WTC11 (cell line): ENCODE results near the gene ZNF709. TPM values are rescaled to one million over a fixed set of nuclear protein-coding genes. Genes with fewer than 3 reads are reported as not detected.

Experiments used
- CREB1 ChIP-seq: sonication (generic); formaldehyde crosslinking; IDR thresholded peaks from 2 replicates; pipeline ENCODE4 v1.8.0; 2023; ENCODE audit warnings: mild to moderate bottlenecking, missing genetic modification reagents
- ELF4 ChIP-seq: sonication (generic); formaldehyde crosslinking; IDR thresholded peaks from 2 replicates; pipeline ENCODE4 v1.8.1; 2022; ENCODE audit warnings: low read depth, mild to moderate bottlenecking, moderate library complexity, missing genetic modification reagents
- FOXP1 ChIP-seq: sonication (generic); formaldehyde crosslinking; IDR thresholded peaks from 2 replicates; pipeline ENCODE4 v1.8.0; 2022; ENCODE audit warnings: missing genetic modification reagents, mild to moderate bottlenecking, moderate library complexity, borderline replicate concordance
- GABPB1 ChIP-seq: sonication (generic); formaldehyde crosslinking; IDR thresholded peaks from 2 replicates; pipeline ENCODE4 v1.8.1; 2023; ENCODE audit warnings: mild to moderate bottlenecking, missing genetic modification reagents
- KAT7 ChIP-seq: sonication (generic); formaldehyde crosslinking; IDR thresholded peaks from 2 replicates; pipeline ENCODE4 v1.8.1; 2023; ENCODE audit warnings: missing genetic modification reagents, mild to moderate bottlenecking, borderline replicate concordance
- MXD4 ChIP-seq: fragments of 250-450 bp; sonication (Bioruptor Pico); IDR thresholded peaks from 2 replicates; pipeline ENCODE4 v1.8.0; 2021; ENCODE audit warnings: mild to moderate bottlenecking, moderate library complexity, borderline replicate concordance
- MYBL2 ChIP-seq: sonication (generic); formaldehyde crosslinking; IDR thresholded peaks from 2 replicates; pipeline ENCODE4 v1.8.1; 2023; ENCODE audit warnings: mild to moderate bottlenecking, moderate library complexity, missing genetic modification reagents
- NFE2L1 ChIP-seq: sonication (generic); formaldehyde crosslinking; IDR thresholded peaks from 2 replicates; pipeline ENCODE4 v1.8.1; 2023; ENCODE audit warnings: missing genetic modification reagents
- NFYB ChIP-seq: sonication (generic); formaldehyde crosslinking; conservative IDR thresholded peaks from 2 replicates; pipeline ENCODE4 v1.8.0; 2022; ENCODE audit warnings: low read depth, missing genetic modification reagents
- OVOL2 ChIP-seq: fragments of 250-450 bp; sonication (Bioruptor Pico); IDR thresholded peaks from 2 replicates; pipeline ENCODE4 v1.9.0; 2021; ENCODE audit warnings: mild to moderate bottlenecking, borderline replicate concordance
- SMAD3 ChIP-seq: sonication (generic); formaldehyde crosslinking; IDR thresholded peaks from 2 replicates; pipeline ENCODE4 v1.8.0; 2022; ENCODE audit warnings: missing genetic modification reagents, mild to moderate bottlenecking, borderline replicate concordance
- SOX15 ChIP-seq: fragments of 250-450 bp; sonication (Bioruptor Pico); IDR thresholded peaks from 2 replicates; pipeline ENCODE4 v1.9.0; 2021; ENCODE audit warnings: mild to moderate bottlenecking
- TP53 ChIP-seq: sonication (generic); formaldehyde crosslinking; IDR thresholded peaks from 2 replicates; pipeline ENCODE4 v1.8.1; 2023; ENCODE audit warnings: mild to moderate bottlenecking, missing genetic modification reagents
- ZBTB21 ChIP-seq: sonication (generic); formaldehyde crosslinking; IDR thresholded peaks from 2 replicates; pipeline ENCODE4 v1.8.1; 2023; ENCODE audit warnings: mild to moderate bottlenecking, missing genetic modification reagents, borderline replicate concordance
- total RNA-seq: library from RNA; stranded (reverse); gene quantifications from 3 replicates; pipeline ENCODE4 v1.2.3, GENCODE V29; 2021
- TF ChIP-seq, protein P1 (sequence below): sonication (generic); formaldehyde crosslinking; IDR thresholded peaks from 2 replicates; pipeline ENCODE4 v1.8.0; 2023; ENCODE audit warnings: missing genetic modification reagents, mild to moderate bottlenecking, borderline replicate concordance
- TF ChIP-seq, protein P2 (sequence below): fragments of 250-450 bp; sonication (Bioruptor Pico); IDR thresholded peaks from 2 replicates; pipeline ENCODE4 v1.9.0; 2021; ENCODE audit warnings: mild to moderate bottlenecking
- TF ChIP-seq, protein P3 (sequence below): sonication (generic); formaldehyde crosslinking; IDR thresholded peaks from 2 replicates; pipeline ENCODE4 v1.8.0; 2022; ENCODE audit warnings: mild to moderate bottlenecking, missing genetic modification reagents
- TF ChIP-seq, protein P4 (sequence below): sonication (generic); formaldehyde crosslinking; IDR thresholded peaks from 2 replicates; pipeline ENCODE4 v1.8.1; 2023; ENCODE audit warnings: mild to moderate bottlenecking, missing genetic modification reagents
- TF ChIP-seq, protein P5 (sequence below): sonication (generic); formaldehyde crosslinking; IDR thresholded peaks from 2 replicates; pipeline ENCODE4 v1.8.0; 2023; ENCODE audit warnings: mild to moderate bottlenecking, missing genetic modification reagents
- TF ChIP-seq, protein P6 (sequence below): sonication (generic); formaldehyde crosslinking; IDR thresholded peaks from 2 replicates; pipeline ENCODE4 v1.8.1; 2022; ENCODE audit warnings: mild to moderate bottlenecking, missing genetic modification reagents, moderate library complexity, borderline replicate concordance
- TF ChIP-seq, protein P7 (sequence below): sonication (generic); formaldehyde crosslinking; IDR thresholded peaks from 2 replicates; pipeline ENCODE4 v1.8.1; 2022; ENCODE audit warnings: low read depth, mild to moderate bottlenecking, moderate library complexity, missing genetic modification reagents, borderline replicate concordance
- TF ChIP-seq, protein P8 (sequence below): sonication (generic); formaldehyde crosslinking; IDR thresholded peaks from 2 replicates; pipeline ENCODE4 v1.8.0; 2022; ENCODE audit warnings: mild to moderate bottlenecking, missing genetic modification reagents

ZNF709 gene
- total RNA-seq, 1 experiment from 2014 or later = 3.0 TPM

DNA sequence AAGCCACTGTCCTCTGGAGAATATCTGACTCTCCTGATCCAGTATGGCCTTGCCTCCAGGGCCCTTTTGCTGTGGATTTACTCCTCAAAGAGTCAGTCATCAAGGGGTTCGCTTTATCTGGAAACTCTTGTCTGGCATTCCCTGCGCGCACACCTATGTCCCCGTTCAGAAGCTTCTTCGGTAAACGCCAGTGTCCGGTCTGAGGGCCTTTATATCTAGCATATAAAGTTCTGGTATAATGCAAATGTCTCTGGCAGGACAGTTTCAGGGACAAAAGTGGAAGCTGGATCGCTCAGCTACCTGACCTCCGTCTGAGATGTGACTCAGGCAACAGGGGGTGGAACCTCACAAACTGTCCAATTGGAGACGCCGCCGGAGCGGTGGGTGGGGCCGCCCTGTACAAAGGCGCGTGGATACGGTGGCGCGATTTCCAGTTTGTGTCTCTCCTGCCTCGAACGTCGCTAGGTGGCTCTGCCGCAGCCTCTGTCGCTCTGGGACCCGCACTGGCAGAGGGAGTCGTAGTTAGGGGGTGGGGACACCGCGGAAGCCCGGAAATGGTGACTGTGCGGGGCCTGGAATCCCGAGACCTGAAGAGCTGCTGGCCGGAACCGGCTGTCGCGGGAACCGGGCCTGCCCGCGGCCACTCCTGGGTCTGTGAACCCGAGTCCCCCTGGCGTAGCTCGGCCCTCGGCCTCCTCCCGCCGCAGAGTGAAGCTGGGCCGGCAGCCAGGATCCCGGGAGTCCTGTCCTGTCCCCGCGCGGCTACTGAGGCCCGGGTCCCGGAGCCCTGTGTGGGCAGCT is 10.6 kb upstream of the ZNF709 start (continued):
- TF ChIP-seq, protein P1, sequence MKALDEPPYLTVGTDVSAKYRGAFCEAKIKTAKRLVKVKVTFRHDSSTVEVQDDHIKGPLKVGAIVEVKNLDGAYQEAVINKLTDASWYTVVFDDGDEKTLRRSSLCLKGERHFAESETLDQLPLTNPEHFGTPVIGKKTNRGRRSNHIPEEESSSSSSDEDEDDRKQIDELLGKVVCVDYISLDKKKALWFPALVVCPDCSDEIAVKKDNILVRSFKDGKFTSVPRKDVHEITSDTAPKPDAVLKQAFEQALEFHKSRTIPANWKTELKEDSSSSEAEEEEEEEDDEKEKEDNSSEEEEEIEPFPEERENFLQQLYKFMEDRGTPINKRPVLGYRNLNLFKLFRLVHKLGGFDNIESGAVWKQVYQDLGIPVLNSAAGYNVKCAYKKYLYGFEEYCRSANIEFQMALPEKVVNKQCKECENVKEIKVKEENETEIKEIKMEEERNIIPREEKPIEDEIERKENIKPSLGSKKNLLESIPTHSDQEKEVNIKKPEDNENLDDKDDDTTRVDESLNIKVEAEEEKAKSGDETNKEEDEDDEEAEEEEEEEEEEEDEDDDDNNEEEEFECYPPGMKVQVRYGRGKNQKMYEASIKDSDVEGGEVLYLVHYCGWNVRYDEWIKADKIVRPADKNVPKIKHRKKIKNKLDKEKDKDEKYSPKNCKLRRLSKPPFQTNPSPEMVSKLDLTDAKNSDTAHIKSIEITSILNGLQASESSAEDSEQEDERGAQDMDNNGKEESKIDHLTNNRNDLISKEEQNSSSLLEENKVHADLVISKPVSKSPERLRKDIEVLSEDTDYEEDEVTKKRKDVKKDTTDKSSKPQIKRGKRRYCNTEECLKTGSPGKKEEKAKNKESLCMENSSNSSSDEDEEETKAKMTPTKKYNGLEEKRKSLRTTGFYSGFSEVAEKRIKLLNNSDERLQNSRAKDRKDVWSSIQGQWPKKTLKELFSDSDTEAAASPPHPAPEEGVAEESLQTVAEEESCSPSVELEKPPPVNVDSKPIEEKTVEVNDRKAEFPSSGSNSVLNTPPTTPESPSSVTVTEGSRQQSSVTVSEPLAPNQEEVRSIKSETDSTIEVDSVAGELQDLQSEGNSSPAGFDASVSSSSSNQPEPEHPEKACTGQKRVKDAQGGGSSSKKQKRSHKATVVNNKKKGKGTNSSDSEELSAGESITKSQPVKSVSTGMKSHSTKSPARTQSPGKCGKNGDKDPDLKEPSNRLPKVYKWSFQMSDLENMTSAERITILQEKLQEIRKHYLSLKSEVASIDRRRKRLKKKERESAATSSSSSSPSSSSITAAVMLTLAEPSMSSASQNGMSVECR (CRISPR knock-in tag) = 0 out of 2 replicates have a peak, but pooled peaks have one; percentile 55
- TF ChIP-seq MXD4 (CRISPR knock-in tag) (no peak), SOX15 (CRISPR knock-in tag) (no peak), TP53 (CRISPR knock-in tag) (no peak), NFYB (CRISPR knock-in tag) (peak; percentile 35), OVOL2 (CRISPR knock-in tag) (no peak), ELF4 (CRISPR knock-in tag) (no peak), GABPB1 (CRISPR knock-in tag) (peak; percentile 78; the same call in 1 of the 2 replicates), SMAD3 (CRISPR knock-in tag) (peak; percentile 79), ZBTB21 (no peak), NFE2L1 (CRISPR knock-in tag) (peak; percentile 76), FOXP1 (CRISPR knock-in tag) (peak; percentile 89; the same call in 1 of the 2 replicates), KAT7 (no peak), MYBL2 (0 out of 2 replicates have a peak, but pooled peaks have one; percentile 72), CREB1 (CRISPR knock-in tag) (no peak)
- TF ChIP-seq, protein P2, sequence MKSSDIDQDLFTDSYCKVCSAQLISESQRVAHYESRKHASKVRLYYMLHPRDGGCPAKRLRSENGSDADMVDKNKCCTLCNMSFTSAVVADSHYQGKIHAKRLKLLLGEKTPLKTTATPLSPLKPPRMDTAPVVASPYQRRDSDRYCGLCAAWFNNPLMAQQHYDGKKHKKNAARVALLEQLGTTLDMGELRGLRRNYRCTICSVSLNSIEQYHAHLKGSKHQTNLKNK (CRISPR knock-in tag) = no peak
- TF ChIP-seq, protein P3, sequence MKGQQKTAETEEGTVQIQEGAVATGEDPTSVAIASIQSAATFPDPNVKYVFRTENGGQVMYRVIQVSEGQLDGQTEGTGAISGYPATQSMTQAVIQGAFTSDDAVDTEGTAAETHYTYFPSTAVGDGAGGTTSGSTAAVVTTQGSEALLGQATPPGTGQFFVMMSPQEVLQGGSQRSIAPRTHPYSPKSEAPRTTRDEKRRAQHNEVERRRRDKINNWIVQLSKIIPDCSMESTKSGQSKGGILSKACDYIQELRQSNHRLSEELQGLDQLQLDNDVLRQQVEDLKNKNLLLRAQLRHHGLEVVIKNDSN = no peak; the same call in 1 of the 2 replicates
- TF ChIP-seq, protein P4, sequence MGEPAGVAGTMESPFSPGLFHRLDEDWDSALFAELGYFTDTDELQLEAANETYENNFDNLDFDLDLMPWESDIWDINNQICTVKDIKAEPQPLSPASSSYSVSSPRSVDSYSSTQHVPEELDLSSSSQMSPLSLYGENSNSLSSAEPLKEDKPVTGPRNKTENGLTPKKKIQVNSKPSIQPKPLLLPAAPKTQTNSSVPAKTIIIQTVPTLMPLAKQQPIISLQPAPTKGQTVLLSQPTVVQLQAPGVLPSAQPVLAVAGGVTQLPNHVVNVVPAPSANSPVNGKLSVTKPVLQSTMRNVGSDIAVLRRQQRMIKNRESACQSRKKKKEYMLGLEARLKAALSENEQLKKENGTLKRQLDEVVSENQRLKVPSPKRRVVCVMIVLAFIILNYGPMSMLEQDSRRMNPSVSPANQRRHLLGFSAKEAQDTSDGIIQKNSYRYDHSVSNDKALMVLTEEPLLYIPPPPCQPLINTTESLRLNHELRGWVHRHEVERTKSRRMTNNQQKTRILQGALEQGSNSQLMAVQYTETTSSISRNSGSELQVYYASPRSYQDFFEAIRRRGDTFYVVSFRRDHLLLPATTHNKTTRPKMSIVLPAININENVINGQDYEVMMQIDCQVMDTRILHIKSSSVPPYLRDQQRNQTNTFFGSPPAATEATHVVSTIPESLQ (CRISPR knock-in tag) = no peak
- TF ChIP-seq, protein P5, sequence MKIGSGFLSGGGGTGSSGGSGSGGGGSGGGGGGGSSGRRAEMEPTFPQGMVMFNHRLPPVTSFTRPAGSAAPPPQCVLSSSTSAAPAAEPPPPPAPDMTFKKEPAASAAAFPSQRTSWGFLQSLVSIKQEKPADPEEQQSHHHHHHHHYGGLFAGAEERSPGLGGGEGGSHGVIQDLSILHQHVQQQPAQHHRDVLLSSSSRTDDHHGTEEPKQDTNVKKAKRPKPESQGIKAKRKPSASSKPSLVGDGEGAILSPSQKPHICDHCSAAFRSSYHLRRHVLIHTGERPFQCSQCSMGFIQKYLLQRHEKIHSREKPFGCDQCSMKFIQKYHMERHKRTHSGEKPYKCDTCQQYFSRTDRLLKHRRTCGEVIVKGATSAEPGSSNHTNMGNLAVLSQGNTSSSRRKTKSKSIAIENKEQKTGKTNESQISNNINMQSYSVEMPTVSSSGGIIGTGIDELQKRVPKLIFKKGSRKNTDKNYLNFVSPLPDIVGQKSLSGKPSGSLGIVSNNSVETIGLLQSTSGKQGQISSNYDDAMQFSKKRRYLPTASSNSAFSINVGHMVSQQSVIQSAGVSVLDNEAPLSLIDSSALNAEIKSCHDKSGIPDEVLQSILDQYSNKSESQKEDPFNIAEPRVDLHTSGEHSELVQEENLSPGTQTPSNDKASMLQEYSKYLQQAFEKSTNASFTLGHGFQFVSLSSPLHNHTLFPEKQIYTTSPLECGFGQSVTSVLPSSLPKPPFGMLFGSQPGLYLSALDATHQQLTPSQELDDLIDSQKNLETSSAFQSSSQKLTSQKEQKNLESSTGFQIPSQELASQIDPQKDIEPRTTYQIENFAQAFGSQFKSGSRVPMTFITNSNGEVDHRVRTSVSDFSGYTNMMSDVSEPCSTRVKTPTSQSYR (CRISPR knock-in tag) = no peak
- TF ChIP-seq, protein P6, sequence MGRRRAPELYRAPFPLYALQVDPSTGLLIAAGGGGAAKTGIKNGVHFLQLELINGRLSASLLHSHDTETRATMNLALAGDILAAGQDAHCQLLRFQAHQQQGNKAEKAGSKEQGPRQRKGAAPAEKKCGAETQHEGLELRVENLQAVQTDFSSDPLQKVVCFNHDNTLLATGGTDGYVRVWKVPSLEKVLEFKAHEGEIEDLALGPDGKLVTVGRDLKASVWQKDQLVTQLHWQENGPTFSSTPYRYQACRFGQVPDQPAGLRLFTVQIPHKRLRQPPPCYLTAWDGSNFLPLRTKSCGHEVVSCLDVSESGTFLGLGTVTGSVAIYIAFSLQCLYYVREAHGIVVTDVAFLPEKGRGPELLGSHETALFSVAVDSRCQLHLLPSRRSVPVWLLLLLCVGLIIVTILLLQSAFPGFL (CRISPR knock-in tag) = no peak
- TF ChIP-seq, protein P7, sequence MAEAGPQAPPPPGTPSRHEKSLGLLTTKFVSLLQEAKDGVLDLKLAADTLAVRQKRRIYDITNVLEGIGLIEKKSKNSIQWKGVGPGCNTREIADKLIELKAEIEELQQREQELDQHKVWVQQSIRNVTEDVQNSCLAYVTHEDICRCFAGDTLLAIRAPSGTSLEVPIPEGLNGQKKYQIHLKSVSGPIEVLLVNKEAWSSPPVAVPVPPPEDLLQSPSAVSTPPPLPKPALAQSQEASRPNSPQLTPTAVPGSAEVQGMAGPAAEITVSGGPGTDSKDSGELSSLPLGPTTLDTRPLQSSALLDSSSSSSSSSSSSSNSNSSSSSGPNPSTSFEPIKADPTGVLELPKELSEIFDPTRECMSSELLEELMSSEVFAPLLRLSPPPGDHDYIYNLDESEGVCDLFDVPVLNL (CRISPR knock-in tag) = no peak; the same call in 1 of the 2 replicates
- TF ChIP-seq, protein P8, sequence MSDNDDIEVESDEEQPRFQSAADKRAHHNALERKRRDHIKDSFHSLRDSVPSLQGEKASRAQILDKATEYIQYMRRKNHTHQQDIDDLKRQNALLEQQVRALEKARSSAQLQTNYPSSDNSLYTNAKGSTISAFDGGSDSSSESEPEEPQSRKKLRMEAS (CRISPR knock-in tag) = peak; percentile 87
